HepG2 (cell line): Measurements from ENCODE around the gene GPN2. TPM values are rescaled to one million over a fixed set of nuclear protein-coding genes. Genes with fewer than 3 reads are reported as not detected.
A peak's percentile ranks its signal among the peaks of the same experiment; 100 is the strongest.

ENCODE experiments used
- ATAC-seq: fragments of 200-7000 bp; cut with Tn5 transposase; 3 replicates; pipeline ENCODE4 v1.9.1; 2020; ENCODE audit warnings: mild to moderate bottlenecking, moderate library complexity
- BruUV-seq: library from RNA; stranded (reverse); fragments of 400-500 nt; replicated peaks from 2 replicates; lab custom pipeline; 2021; lab: Mats Ljungman, UMichigan
- CTCF ChIA-PET: fragments of 300-600 bp; formaldehyde crosslinking; extraction: SDS; loops from one replicate; lab custom pipeline; 2021; ENCODE audit warnings: low total read pairs, inconsistent platforms, low intra/inter-chr PET ratio; lab: Yijun Ruan, JAX
- POLR2A ChIA-PET: fragments of 350-600 bp; sonication (Branson Sonifier 250); formaldehyde crosslinking; loops from one replicate; lab custom pipeline; 2020; ENCODE audit warnings: antibody characterized with exemption, inconsistent platforms; lab: Yijun Ruan, JAX
- DNase-seq: peaks from one replicate; pipeline ENCODE4 v3.0.0-alpha.2; 2015; ENCODE audit warnings: low spot score
- FAIRE-seq: peaks from 3 replicates; lab custom pipeline; 2011; peaks lifted over from hg19 to GRCh38; lab: Jason Lieb, UNC
- H2AFZ ChIP-seq: one replicate; pipeline ENCODE4 v1.6.1; 2011; ENCODE audit warnings: low read length, inconsistent platforms
- H3K27ac ChIP-seq: fragments of 300-600 bp; 3 replicates; pipeline ENCODE4 v1.8.0; 2011; ENCODE audit warnings: mixed run types, mild to moderate bottlenecking, mixed read lengths, low read length, inconsistent platforms; ENCODE audit not compliant: insufficient read depth; ENCODE audit errors: extremely low read length
- H3K27me3 ChIP-seq, 2 experiments: fragments of 200-600 bp in 1 of 2; 2 replicates in 1 of 2; 3 replicates in 1 of 2; pipeline versions ENCODE4 v1.6.0 to v1.8.0; 2011; ENCODE audit warnings: low read length in 2 of 2, mild to moderate bottlenecking in 2 of 2, moderate library complexity in 2 of 2, inconsistent platforms in 1 of 2; ENCODE audit not compliant: insufficient read depth in 2 of 2, control insufficient read depth in 1 of 2
- H3K36me3 ChIP-seq, 2 experiments: fragments of 200-600 bp in 1 of 2; replicated peaks in 1 of 2; 2 replicates in 1 of 2; 3 replicates in 1 of 2; pipeline versions ENCODE4 v1.5.1 to v1.8.0; 2011; ENCODE audit warnings: low read length in 2 of 2, inconsistent platforms in 1 of 2; ENCODE audit not compliant: insufficient read depth in 2 of 2, control insufficient read depth in 1 of 2
- H3K4me1 ChIP-seq: 2 replicates; pipeline ENCODE4 v1.5.1; 2012; ENCODE audit warnings: low read length, inconsistent platforms; ENCODE audit not compliant: insufficient read depth
- H3K4me2 ChIP-seq: 2 replicates; pipeline ENCODE4 v1.6.0; 2011; ENCODE audit warnings: low read depth, low read length, inconsistent platforms
- H3K4me3 ChIP-seq, 3 experiments: fragments of 200-600 bp in 1 of 3; sonication (generic), shearing (Covaris generic) in 1 of 3; replicated peaks in 1 of 3; 2 replicates each; pipeline ENCODE4 v1.5.1; 2011 to 2016; ENCODE audit warnings: low read length in 3 of 3, inconsistent platforms in 2 of 3, low read depth in 2 of 3, mild to moderate bottlenecking in 2 of 3, control low read depth in 1 of 3, mixed read lengths in 1 of 3; ENCODE audit not compliant: insufficient read depth in 1 of 3
- H3K79me2 ChIP-seq: one replicate; pipeline ENCODE4 v1.6.1; 2011; ENCODE audit warnings: low read length, inconsistent platforms; ENCODE audit not compliant: insufficient read depth
- H3K9ac ChIP-seq: 2 replicates; pipeline ENCODE4 v1.6.0; 2011; ENCODE audit warnings: mild to moderate bottlenecking, low read depth, low read length, inconsistent platforms; ENCODE audit not compliant: insufficient read depth
- H3K9me3 ChIP-seq: 2 replicates; pipeline ENCODE4 v1.5.1; 2012; ENCODE audit warnings: mild to moderate bottlenecking, low read length
- H4K20me1 ChIP-seq: 2 replicates; pipeline ENCODE4 v1.6.0; 2011; ENCODE audit warnings: inconsistent platforms, mild to moderate bottlenecking, low read length, moderate library complexity; ENCODE audit not compliant: insufficient read depth
- CBX5 ChIP-seq: sonication (generic); formaldehyde crosslinking; IDR thresholded peaks from 2 replicates; pipeline ENCODE4 v1.4.0; 2020; ENCODE audit warnings: missing genetic modification reagents, borderline replicate concordance
- GTF3A ChIP-seq: sonication (generic); formaldehyde crosslinking; conservative IDR thresholded peaks from 2 replicates; pipeline ENCODE4 v1.4.0; 2020; ENCODE audit warnings: mild to moderate bottlenecking, missing genetic modification reagents
- HES4 ChIP-seq: sonication (generic); formaldehyde crosslinking; IDR thresholded peaks from 2 replicates; pipeline ENCODE4 v1.9.0; 2021; ENCODE audit warnings: mild to moderate bottlenecking, missing genetic modification reagents, borderline replicate concordance
- IRF2 ChIP-seq: IDR thresholded peaks from 2 replicates; pipeline ENCODE4 v1.6.1; 2018; ENCODE audit warnings: missing genetic modification reagents, missing compliant biosample characterization
- NRL ChIP-seq: sonication (generic); formaldehyde crosslinking; IDR thresholded peaks from 2 replicates; pipeline ENCODE4 v1.5.0; 2020; ENCODE audit warnings: missing genetic modification reagents, mild to moderate bottlenecking, moderate library complexity, borderline replicate concordance
- RBM22 ChIP-seq: fragments of 200-400 bp; formaldehyde crosslinking; optimal IDR thresholded peaks from 2 replicates; pipeline ENCODE3; 2017; ENCODE audit warnings: mild to moderate bottlenecking, low read length, moderate library complexity
- SIN3B ChIP-seq: fragments of 150-350 bp; IDR thresholded peaks from 2 replicates; pipeline ENCODE4 v1.6.1; 2014; ENCODE audit warnings: low read length
- ZNF24 ChIP-seq: fragments of 450-650 bp; IDR thresholded peaks from 2 replicates; pipeline ENCODE4 v1.6.1; 2017; ENCODE audit warnings: antibody characterized with exemption, mild to moderate bottlenecking
- ZNF263 ChIP-seq: sonication (generic); formaldehyde crosslinking; IDR thresholded peaks from 2 replicates; pipeline ENCODE4 v1.4.0; 2020; ENCODE audit warnings: missing genetic modification reagents
- ZNF44 ChIP-seq: sonication (generic); formaldehyde crosslinking; IDR thresholded peaks from 2 replicates; pipeline ENCODE4 v1.5.1; 2020; ENCODE audit warnings: mild to moderate bottlenecking, missing genetic modification reagents
- ZNF501 ChIP-seq: sonication (generic); formaldehyde crosslinking; IDR thresholded peaks from 2 replicates; pipeline ENCODE4 v1.5.1; 2020; ENCODE audit warnings: mild to moderate bottlenecking, moderate library complexity, missing genetic modification reagents
- ZNF792 ChIP-seq: IDR thresholded peaks from 2 replicates; pipeline ENCODE4 v1.6.1; 2016
- ZNF891 ChIP-seq: sonication (generic); formaldehyde crosslinking; IDR thresholded peaks from 2 replicates; pipeline ENCODE4 v1.5.0; 2020; ENCODE audit warnings: mild to moderate bottlenecking, missing genetic modification reagents
- WGBS: methylation state at CpG from one replicate; pipeline ENCODE4 v1.1.6; 2017; ENCODE audit warnings: low lambda C conversion rate; 5-methylcytosine and 5-hydroxymethylcytosine counted together
- in situ Hi-C: cut with HindIII; loops from 2 replicates; pipeline ENCODE4 v1.10.0; 2017; ENCODE audit warnings: low pct_unique_long_range_greater_than_20kb; ENCODE audit not compliant: extremely low pct_ligation_motif_present
- intact Hi-C: fragments of 100-400 bp; cut with micrococcal nuclease; formaldehyde crosslinking; loops from one replicate; pipeline ENCODE4 v1.10.0; 2022; ENCODE audit not compliant: unreplicated experiment
- polyA plus RNA-seq, 8 experiments: library from polyadenylated mRNA; depleted of rRNA in 3 of 8; stranded (reverse) in 7 of 8; unstranded in 1 of 8; fragments of >200 nt; fragmentation: Illumina TruSeq in 4 of 8; extraction: Trizol in 4 of 8; gene quantifications; 2 replicates each; pipeline versions ENCODE4 v1.2.1 to v1.2.3, GENCODE V29; 2011 to 2016; ENCODE audit warnings: low read depth in 4 of 8, missing spikeins in 1 of 8, mixed read lengths in 1 of 8; ENCODE audit not compliant: insufficient read depth in 1 of 8
- total RNA-seq, 5 experiments: library from RNA; depleted of rRNA; stranded (reverse); fragments of >200 nt; fragmentation: Illumina TruSeq; extraction: Trizol; gene quantifications; 2 replicates each; pipeline ENCODE4 v1.2.3, GENCODE V29; 2016; ENCODE audit warnings: low read depth in 1 of 5
- TF ChIP-seq, protein P1 (sequence below): sonication (generic); formaldehyde crosslinking; IDR thresholded peaks from 2 replicates; pipeline ENCODE4 v1.4.0; 2020; ENCODE audit warnings: missing genetic modification reagents, low read depth, mild to moderate bottlenecking, borderline replicate concordance

GPN2 gene
- total and polyA plus RNA-seq, 2 of the 13 experiments (the other 11 are each of a cell fraction or from before 2014, with no cell fraction given): 19.3 to 38.9 TPM

DNA sequence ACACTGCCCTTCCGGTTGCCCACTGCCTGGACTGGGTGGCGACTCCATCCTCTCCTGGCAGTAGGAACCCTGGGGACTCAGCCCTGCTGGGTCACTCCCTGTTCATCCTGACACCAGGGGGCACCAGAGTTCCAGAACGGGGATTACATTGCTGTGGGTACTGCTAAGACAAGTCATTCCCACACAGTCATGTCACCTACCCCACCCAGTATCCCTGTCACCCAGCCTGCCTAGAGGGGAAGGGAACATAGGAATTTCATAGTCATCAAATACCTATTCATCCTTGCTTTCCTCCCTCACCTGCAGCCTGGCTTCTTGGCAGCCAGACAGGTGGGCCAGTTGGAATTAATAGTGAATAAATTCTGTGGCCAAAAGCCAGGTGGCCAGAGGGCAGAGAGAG, 36.9 kb downstream of the GPN2 start (continued):
- no peak for TF ChIP-seq ZNF501 (CRISPR knock-in tag)
- TF ChIP-seq IRF2 (CRISPR knock-in tag): peak; percentile 63
- 0 out of 2 replicates have a peak, but pooled peaks have one; percentile 23 for TF ChIP-seq CBX5 (CRISPR knock-in tag)
- TF ChIP-seq ZNF792 (CRISPR knock-in tag): no peak
- TF ChIP-seq, protein P1, sequence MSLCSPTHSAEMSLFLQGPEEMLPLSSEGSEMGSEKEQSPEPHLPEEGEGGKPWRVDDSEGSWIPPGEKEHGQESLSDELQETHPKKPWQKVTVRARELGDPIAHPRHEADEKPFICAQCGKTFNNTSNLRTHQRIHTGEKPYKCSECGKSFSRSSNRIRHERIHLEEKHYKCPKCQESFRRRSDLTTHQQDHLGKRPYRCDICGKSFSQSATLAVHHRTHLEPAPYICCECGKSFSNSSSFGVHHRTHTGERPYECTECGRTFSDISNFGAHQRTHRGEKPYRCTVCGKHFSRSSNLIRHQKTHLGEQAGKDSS (CRISPR knock-in tag): no peak
- no peak for TF ChIP-seq GTF3A (CRISPR knock-in tag)
- TF ChIP-seq ZNF24: no peak
- no peak for TF ChIP-seq ZNF44 (CRISPR knock-in tag)
- TF ChIP-seq HES4 (CRISPR knock-in tag): no peak
- TF ChIP-seq SIN3B: no peak
- no peak for TF ChIP-seq RBM22
- peak; percentile 11; the same call in 1 of the 2 replicates for TF ChIP-seq NRL (CRISPR knock-in tag)

DNA sequence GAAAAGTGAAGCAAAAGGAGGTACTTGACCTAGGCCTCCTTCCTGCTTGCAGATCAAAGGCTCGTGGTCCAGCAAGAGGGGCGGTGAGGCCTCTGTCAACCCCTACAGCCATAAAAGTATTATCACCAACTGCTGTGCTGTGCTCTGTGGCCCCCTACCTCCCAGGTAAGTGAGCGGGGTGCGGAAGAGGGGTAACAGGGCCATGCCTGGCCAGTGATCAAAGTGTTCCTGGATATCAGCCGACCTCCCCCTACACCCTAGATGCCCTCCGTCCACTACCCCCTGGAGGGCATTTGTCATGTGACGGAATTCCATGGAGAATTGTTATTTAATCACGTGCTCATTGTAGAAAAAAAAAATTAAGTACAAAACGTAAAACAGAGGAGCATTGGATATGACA, 37.4 kb downstream of the GPN2 start:
- 78% methylated on average over 9 of the region's 9 CpGs for WGBS
- H3K27ac ChIP-seq: no peak overlapping the region
- no peak for ATAC-seq
- POLR2A ChIA-PET: no interaction called here
- no peaks in the 10 kb centered on the region for H3K27me3 ChIP-seq
- in situ Hi-C loops: no loop called here
- no peak overlapping the region for H2AFZ ChIP-seq
- CTCF ChIA-PET: interaction anchor here (2.1 kb wide), 1 partner anchor 25 kb away, joined by 26 read pairs; no protein-coding TSS in a partner anchor
- no peak overlapping the region for H3K4me3 ChIP-seq
- no peak overlapping the region for H3K4me2 ChIP-seq
- no peaks in the 10 kb centered on the region for H3K79me2 ChIP-seq
- peaks cover 27 to 53% of the 10 kb centered on the region in 2 experiments for H3K36me3 ChIP-seq
- no peaks in the 10 kb centered on the region for H4K20me1 ChIP-seq
- TF ChIP-seq ZNF263 (CRISPR knock-in tag) (no peak), ZNF891 (0 out of 2 replicates have a peak, but pooled peaks have one; percentile 11)
- TF ChIP-seq, all 625 proteins: peak for 1
- Histone ChIP-seq H3K9ac (no peak overlapping the region), H3K4me1 (peaks cover 17% of the 10 kb centered on the region), H3K9me3 (no peaks in the 10 kb centered on the region)
- DNase-seq (no peak), FAIRE-seq (no peak)
- intact Hi-C loops: loop anchor here (1.0 kb wide), 1 partner anchor 26 kb away; no protein-coding TSS in a partner anchor
- no TSS peak for BruUV-seq
